Effector CD4-positive, alpha-beta T cell (primary cell): ENCODE data around the gene SEMA3B.
A peak's percentile ranks its signal among the peaks of the same experiment; 100 is the strongest.

Experiments
- DNase-seq: peaks from one replicate; pipeline ENCODE4 v3.0.0-alpha.2; 2020

The SEMA3B gene

GRCh38 chr3:50319181-50319893 is 50.4 kb downstream of the SEMA3B start:
- DNase-seq: no peak

DNA sequence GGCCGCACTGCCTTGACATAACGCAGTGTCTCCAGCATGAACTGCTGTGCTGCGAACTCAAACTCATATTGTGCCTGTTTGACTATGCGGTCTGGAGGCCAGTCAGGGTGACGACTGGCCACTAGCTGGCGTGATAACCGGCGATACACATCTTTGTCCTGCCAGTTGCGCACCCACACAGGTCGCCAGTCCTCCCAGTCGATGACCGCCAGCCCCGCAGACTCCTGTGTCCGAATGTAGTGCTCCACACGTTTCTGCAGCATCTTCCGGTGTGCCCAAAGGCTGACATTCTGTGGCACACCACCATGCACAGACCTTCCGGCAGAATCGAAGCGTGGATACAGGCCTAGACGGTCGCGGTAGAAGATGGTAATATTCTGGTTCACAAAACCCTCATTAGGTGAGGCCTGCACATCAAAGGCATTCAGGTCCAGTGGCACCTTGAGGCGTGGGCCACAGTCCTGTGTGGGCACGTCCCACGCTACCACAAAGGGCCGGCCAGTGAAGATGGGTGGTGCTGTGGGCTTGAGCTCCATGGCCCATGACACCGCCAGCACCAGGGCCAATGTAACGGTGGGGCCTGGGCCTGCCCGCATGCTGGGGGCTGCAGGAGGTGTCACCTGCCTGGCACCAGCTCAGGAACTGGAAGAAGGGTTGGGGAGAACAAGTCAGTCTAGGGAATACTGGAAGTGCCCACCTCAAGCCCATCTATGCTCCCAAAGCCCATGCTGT is 51.1 kb downstream of the SEMA3B start:
- DNase-seq: peak; percentile 1

- peak; percentile 28 for DNase-seq
Observed at GRCh38 chr3:50320853-50321335, 51.9 kb downstream of the SEMA3B start.

DNA sequence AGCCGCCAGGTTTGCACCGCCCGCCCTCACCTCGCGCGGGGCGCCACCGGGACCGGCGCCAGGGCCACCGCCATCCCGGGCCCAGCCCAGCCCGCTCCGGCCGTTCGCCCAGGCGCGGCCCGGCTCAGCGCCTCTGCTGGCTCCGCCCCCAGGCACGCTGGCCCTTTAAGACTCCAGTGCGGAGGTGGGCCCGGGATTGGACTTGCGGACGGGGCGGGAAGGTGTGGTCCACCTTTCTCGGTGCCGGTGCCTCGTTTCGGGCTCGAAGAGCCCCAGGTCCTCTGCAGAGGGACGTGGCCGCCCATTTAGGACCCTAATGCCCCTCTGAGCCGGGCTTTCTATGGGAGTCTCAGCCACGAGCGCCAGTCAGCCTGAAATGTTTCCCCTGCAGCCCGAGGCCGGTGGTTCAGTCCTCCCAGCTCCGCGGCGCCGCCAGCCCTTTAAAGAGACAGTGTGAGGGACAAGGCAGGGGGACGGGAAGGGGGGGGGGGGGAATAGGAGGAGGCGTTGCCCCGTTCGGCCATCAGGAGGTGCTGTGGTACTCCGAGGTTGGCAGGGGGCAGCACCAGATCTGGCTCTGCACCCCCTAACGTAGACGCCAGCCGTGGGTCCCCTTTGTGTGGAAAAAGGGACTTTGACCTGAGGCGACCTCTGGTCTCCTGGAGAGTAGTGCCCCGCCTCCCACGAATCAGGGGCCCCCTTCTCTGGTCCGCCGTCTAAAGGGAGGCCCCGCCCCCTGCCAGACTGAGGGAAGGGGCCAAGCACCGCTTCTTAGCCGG is 52.6 kb downstream of the SEMA3B start:
- peak; percentile 72 for DNase-seq

DNA sequence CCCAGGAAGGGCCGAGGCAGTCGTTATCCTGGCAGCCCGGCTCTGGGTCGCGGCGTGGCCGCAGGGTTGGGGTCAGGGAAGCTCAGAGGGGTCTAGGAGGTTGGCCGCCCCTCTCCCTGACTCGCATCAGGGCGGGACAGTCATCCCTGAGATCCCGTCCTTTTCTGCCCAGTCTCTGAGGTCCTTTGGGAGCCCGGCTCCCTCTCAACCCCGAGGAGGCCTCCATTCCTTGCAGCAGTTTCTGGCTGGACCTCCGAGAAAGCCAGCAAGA is 53.1 kb downstream of the SEMA3B start:
- DNase-seq: no peak

GRCh38 chr3:50322386-50323091 is 53.6 kb downstream of the SEMA3B start, which contains the start of gene HYAL2:
Gene HYAL2 (minus strand): TSS chr3:50322745. CDS start chr3:50320489, 2,256 bp downstream.
- peak; percentile 1 for DNase-seq

DNA sequence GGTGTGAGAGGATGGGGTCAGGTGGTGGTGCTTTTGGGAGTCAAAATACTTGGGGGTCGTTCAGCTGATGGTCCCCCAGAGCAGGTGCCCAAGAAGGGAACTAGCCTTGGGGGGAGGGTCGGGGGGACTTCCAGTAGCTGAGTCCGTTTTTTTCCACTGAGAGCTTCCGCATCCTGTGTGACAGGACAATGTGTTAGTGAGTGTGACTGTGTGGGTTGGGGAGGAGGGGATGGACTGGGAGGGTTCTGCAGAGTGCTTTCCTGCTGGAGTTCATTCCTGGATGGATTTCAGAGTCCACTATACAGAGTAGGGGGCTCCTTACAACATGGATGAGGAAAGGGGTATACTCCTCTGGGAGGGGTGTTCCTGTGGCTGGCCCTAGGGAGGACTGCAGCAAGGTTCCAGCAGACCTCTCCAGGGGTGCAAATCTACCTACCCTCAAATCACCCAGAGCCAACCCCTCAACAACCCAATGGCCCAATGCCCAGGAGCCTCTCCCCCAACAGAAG is 54.2 kb downstream of the SEMA3B start:
- DNase-seq: no peak

DNA sequence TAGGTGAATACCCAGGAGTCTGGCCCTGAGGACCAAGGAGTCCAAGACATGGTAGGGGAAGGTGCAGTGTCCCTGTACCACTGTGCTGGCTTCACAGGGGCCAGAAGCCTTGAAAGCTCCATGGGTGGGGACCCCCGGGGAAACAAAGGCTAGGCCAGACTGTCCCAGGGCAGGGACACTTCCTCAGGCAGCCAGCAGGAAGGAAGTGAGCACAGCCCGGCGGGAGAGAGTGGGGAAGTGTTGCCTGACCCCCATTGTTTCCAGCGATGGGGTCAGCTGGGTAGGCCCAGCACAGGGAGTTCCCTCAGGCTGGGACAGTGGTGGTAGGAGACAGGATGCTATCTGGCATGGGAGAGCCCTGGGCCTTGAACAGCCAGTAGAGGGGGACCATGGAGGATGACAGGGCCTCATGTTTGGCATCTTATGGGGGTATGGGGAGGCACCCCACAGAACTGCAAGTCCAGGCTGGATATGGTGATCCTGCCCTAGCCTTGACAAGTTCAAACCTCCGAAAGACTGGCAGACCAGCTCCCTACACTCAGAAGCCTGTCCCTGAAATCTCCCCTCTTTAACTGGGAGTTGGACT is 54.8 kb downstream of the SEMA3B start:
- DNase-seq: no peak

DNA sequence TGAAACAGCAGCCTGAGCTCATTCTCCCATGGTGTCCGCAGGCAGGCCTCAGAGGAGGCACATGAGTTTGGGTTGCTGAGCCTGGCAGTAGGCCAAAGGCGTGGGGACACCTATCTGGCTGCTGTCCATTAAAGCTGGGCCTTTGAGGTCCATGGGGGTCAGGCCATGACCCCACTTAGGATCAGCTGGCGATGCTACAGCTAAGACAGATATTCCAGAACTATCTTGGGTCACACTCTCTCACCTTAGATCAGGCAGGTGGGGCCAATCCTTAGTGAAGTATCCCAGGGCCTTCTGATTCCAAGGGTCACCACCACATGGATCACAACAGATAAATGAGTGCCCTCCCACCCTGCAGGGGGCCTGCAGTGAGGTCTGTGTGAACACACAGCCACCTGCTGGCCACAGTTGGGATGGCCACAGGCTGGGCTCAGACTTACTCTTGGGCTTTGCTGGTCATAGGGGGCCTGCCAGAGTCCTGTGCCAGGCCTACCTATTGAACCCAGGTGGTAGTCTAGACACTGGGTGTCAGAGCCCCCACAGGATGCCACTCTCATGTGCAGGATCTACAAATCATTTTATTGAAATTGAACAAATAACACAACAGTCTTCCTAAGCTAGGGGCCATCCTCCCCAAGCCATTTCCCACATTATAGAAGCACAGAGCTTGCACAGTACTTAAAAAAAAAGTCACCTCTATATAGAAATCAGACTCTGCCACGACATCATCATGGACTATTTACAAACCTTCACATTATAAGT is 55.6 kb downstream of the SEMA3B start:
- DNase-seq: peak; percentile 47

- DNase-seq: no peak
Observed at GRCh38 chr3:50325113-50325480, 56.1 kb downstream of the SEMA3B start.

DNA sequence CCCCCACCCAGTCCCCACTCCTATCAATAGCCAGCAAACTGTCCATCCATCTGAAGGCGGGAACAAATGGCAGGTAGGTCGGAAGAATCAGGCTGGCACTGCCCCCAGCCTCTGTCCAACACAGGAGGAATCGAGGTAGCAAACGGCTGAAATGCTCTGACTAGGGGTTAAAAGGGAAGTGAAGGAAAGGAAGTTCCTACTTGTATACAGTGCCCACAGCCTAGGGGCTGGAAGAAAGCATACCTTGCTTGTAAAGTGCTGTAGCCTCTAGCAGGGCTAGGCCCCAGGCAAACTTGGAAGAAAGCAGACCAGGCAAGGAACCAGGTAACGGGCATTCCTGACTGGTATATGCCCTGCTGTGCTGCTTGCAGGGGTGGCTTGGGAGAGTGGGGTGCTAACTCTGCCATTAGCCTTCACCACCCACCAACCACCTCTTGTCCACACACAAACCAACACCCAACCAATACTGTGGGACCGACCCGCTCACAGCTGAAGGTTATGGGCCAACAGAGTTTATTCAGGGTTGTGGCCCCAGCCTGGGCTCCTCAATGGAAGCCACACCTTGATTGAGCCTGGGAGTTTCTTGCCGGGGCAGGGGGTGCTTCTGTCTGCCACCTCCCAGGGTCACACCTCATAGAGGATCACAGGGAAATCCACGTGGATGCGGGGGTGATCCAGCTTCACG is 56.7 kb downstream of the SEMA3B start:
- no peak for DNase-seq

GRCh38 chr3:50326182-50326541 is 57.2 kb downstream of the SEMA3B start:
- DNase-seq: no peak

DNA sequence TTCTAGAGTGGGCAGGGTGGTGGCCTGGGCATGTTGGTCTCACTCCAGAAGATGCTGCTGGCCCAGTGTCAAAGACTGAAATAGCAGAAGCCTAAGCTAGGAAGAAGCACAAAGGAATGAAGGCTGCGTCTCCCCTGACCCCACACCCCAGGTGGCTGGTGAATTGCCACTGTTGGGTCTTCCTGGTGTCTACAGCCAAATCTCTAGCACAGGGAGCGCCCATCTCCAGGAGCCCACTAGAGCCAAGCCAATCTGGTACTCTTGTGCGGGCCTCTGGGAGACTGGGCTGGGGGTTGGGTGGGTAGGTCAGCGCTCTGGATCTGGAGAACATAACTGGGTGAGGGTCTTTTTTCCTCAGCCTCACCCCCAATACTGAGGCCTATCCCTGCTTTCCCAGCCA is 58.2 kb downstream of the SEMA3B start:
- peak; percentile 1 for DNase-seq
